Keratinocyte (primary cell): Measurements from ENCODE around the gene JOSD1. TPM values are rescaled to one million over a fixed set of nuclear protein-coding genes. Genes with fewer than 3 reads are reported as not detected.

Experiments used
- DNase-seq: peaks from one replicate; pipeline ENCODE4 v3.0.0-alpha.2; 2011; ENCODE audit warnings: low read depth, missing footprints, low spot score
- FAIRE-seq: peaks from 2 replicates; lab custom pipeline; 2011; peaks lifted over from hg19 to GRCh38; lab: Jason Lieb, UNC
- H2AFZ ChIP-seq: 2 replicates; pipeline ENCODE4 v1.6.0; 2012; ENCODE audit warnings: low read length, control low read depth, inconsistent platforms; ENCODE audit not compliant: control insufficient read depth
- H3K27ac ChIP-seq: 2 replicates; pipeline ENCODE4 v1.5.1; 2011; ENCODE audit warnings: low read length; ENCODE audit not compliant: control insufficient read depth, insufficient read depth
- H3K27me3 ChIP-seq: 3 replicates; pipeline ENCODE4 v1.6.0; 2011; ENCODE audit warnings: low read length; ENCODE audit not compliant: control insufficient read depth, insufficient read depth; ENCODE audit errors: extremely low read depth
- H3K36me3 ChIP-seq, 2 experiments: 2 replicates in 1 of 2; 3 replicates in 1 of 2; pipeline ENCODE4 v1.5.1; 2011; ENCODE audit warnings: low read length in 2 of 2, mild to moderate bottlenecking in 1 of 2; ENCODE audit not compliant: control insufficient read depth in 2 of 2, insufficient read depth in 2 of 2; ENCODE audit errors: extremely low read depth in 1 of 2
- H3K4me1 ChIP-seq: 3 replicates; pipeline ENCODE4 v1.5.1; 2011; ENCODE audit warnings: low read length; ENCODE audit not compliant: control insufficient read depth, insufficient read depth; ENCODE audit errors: extremely low read depth
- H3K4me2 ChIP-seq: 3 replicates; pipeline ENCODE4 v1.6.0; 2011; ENCODE audit warnings: low read depth, low read length; ENCODE audit not compliant: control insufficient read depth, insufficient read depth; ENCODE audit errors: extremely low read depth
- H3K4me3 ChIP-seq, 3 experiments: fragments of 200-600 bp in 1 of 3; sonication (generic) in 1 of 3; 2 replicates in 2 of 3; 3 replicates in 1 of 3; pipeline ENCODE4 v1.5.1; 2011 to 2016; ENCODE audit warnings: low read length in 3 of 3, mild to moderate bottlenecking in 3 of 3, control low read depth in 2 of 3, inconsistent platforms in 1 of 3, low read depth in 1 of 3, mixed read lengths in 1 of 3, mixed run types in 1 of 3, moderate library complexity in 1 of 3; ENCODE audit not compliant: control insufficient read depth in 2 of 3, insufficient read depth in 2 of 3; ENCODE audit errors: extremely low read depth in 1 of 3
- H3K79me2 ChIP-seq: 2 replicates; pipeline ENCODE4 v1.6.0; 2012; ENCODE audit warnings: low read length; ENCODE audit not compliant: control insufficient read depth, insufficient read depth
- H3K9ac ChIP-seq: 3 replicates; pipeline ENCODE4 v1.6.0; 2011; ENCODE audit warnings: low read length; ENCODE audit not compliant: control insufficient read depth, insufficient read depth; ENCODE audit errors: extremely low read depth
- H3K9me1 ChIP-seq: 3 replicates; pipeline ENCODE4 v1.6.0; 2011; ENCODE audit warnings: low read length; ENCODE audit not compliant: control insufficient read depth, insufficient read depth; ENCODE audit errors: extremely low read depth
- H3K9me3 ChIP-seq: 2 replicates; pipeline ENCODE4 v1.5.1; 2012; ENCODE audit warnings: low read depth, low read length; ENCODE audit not compliant: control insufficient read depth
- H4K20me1 ChIP-seq: 3 replicates; pipeline ENCODE4 v1.6.0; 2011; ENCODE audit warnings: low read length; ENCODE audit not compliant: control insufficient read depth, insufficient read depth; ENCODE audit errors: extremely low read depth
- dilution Hi-C: fragments of 300-500 bp; cut with MboI; formaldehyde crosslinking; loops from one replicate; pipeline ENCODE4 v1.7.0; 2020; ENCODE audit warnings: low sequenced_read_pairs; ENCODE audit not compliant: extremely low pct_ligation_motif_present
- polyA plus RNA-seq, 5 experiments: library from polyadenylated mRNA; depleted of rRNA in 3 of 5; stranded (reverse) in 3 of 5; stranded (forward) in 1 of 5; unstranded in 1 of 5; fragments of >200 nt; gene quantifications; 1 replicate in 1 of 5; 2 replicates in 3 of 5; 3 replicates in 1 of 5; pipeline versions ENCODE4 v1.2.1 to v1.2.3, GENCODE V29; 2011 to 2012; ENCODE audit warnings: missing spikeins in 2 of 5, low read depth in 1 of 5, low replicate concordance in 1 of 5
- small RNA-seq, 3 experiments: library from RNA; depleted of rRNA; stranded (forward); fragments of <200 nt; gene quantifications; one replicate each; pipeline ENCODE3, GENCODE V24; 2012; ENCODE audit warnings: low read depth in 3 of 3, low replicate concordance in 1 of 3; ENCODE audit not compliant: insufficient read length in 3 of 3
- TF ChIP-seq, protein P1 (sequence below), 3 experiments: IDR thresholded peaks in 1 of 3; conservative IDR thresholded peaks in 1 of 3; optimal IDR thresholded peaks in 1 of 3; 2 replicates in 2 of 3; 3 replicates in 1 of 3; pipeline versions ENCODE3 to v1.5.1; 2011; ENCODE audit warnings: low read length in 3 of 3, mild to moderate bottlenecking in 3 of 3, moderate library complexity in 2 of 3, control low read depth in 1 of 3, inconsistent platforms in 1 of 3; ENCODE audit not compliant: insufficient read depth in 2 of 3; ENCODE audit errors: extremely low read depth in 1 of 3

Gene JOSD1
- polyA plus RNA-seq, 1 donor (not counting 4 experiments of a cell fraction or from before 2014, with no cell fraction given), result 32.6 TPM

DNA sequence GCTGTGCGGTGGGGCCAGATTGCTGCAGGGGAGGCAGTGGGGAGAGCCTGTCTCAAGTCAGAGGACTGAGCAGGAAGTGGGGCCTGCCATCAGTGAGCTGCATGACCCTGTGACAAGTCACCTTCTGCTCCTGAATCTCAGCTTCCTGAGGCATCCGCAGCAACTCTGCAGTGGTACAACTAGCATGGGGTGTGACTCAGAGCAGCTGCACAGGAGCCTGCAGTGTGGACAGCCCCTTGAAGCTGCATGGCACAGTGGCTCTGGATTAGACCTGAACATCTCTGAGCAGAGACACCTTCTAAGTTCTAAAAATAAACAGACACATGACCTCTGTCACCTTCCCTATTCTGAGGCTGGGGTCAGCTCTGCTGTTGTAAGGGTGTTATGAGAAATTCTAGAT is 62.5 kb downstream of the JOSD1 start:
- H4K20me1 ChIP-seq, result no peaks in the 10 kb centered on the region
- no peak overlapping the region for H2AFZ ChIP-seq
- no peak overlapping the region for H3K4me2 ChIP-seq
- no peak overlapping the region for H3K27ac ChIP-seq
- H3K4me1 ChIP-seq, result no peaks in the 10 kb centered on the region
- dilution Hi-C loops, result no loop called here
- H3K79me2 ChIP-seq, result no peaks in the 10 kb centered on the region
- no peaks in the 10 kb centered on the region for H3K27me3 ChIP-seq
- H3K9me3 ChIP-seq, result no peaks in the 10 kb centered on the region
- H3K9ac ChIP-seq, result no peak overlapping the region
- H3K4me3 ChIP-seq, result no peak overlapping the region
- H3K36me3 ChIP-seq, result no peaks in the 10 kb centered on the region
- TF ChIP-seq, protein P1, sequence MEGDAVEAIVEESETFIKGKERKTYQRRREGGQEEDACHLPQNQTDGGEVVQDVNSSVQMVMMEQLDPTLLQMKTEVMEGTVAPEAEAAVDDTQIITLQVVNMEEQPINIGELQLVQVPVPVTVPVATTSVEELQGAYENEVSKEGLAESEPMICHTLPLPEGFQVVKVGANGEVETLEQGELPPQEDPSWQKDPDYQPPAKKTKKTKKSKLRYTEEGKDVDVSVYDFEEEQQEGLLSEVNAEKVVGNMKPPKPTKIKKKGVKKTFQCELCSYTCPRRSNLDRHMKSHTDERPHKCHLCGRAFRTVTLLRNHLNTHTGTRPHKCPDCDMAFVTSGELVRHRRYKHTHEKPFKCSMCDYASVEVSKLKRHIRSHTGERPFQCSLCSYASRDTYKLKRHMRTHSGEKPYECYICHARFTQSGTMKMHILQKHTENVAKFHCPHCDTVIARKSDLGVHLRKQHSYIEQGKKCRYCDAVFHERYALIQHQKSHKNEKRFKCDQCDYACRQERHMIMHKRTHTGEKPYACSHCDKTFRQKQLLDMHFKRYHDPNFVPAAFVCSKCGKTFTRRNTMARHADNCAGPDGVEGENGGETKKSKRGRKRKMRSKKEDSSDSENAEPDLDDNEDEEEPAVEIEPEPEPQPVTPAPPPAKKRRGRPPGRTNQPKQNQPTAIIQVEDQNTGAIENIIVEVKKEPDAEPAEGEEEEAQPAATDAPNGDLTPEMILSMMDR (optimal IDR thresholded peaks at IDR 0.05 in 1 of 3, IDR thresholded peaks at IDR 0.05 in 1 of 3, conservative IDR thresholded peaks at IDR 0.05 in 1 of 3; ENCODE audit: extremely low read depth in 1 of 3, insufficient read depth in 2 of 3, low read length in 3 of 3), result no peak
- no peak for DNase-seq
- no peak for FAIRE-seq
- H3K9me1 ChIP-seq, result no peaks in the 10 kb centered on the region

Small RNAs within 50 kb of the gene (small RNA-seq; reads per million reads assigned to genes)
- gene AL021707.8, result 0 reads per million in 3 experiments

Other genes with a start within 250 kb of the JOSD1 start
- gene KCNJ4, start 245.7 kb downstream of the JOSD1 start, polyA plus RNA-seq, result not detected in 3 replicates
- 8.3 to 11.9 TPM (median 10.1 TPM) in 3 replicates for gene KDELR3, start 232.8 kb downstream of the JOSD1 start, polyA plus RNA-seq
- gene DDX17, start 194.6 kb downstream of the JOSD1 start, polyA plus RNA-seq, result 237 to 276 TPM (median 270 TPM) in 3 replicates
- 0.26 to 0.30 TPM in 2 of 3 replicates, not detected in the other for gene DMC1, start 130.8 kb downstream of the JOSD1 start, polyA plus RNA-seq
- gene FAM227A, start 44.6 kb downstream of the JOSD1 start, polyA plus RNA-seq, result 0.54 to 1.1 TPM (median 0.94 TPM) in 3 replicates
- 39.5 to 45.0 TPM (median 40.3 TPM) in 3 replicates for gene CBY1, start 44.3 kb downstream of the JOSD1 start, polyA plus RNA-seq
- 45.3 to 85.6 TPM (median 81.8 TPM) in 3 replicates for gene TOMM22, start 19.0 kb downstream of the JOSD1 start, polyA plus RNA-seq
- 9.7 to 19.8 TPM (median 16.3 TPM) in 3 replicates for gene GTPBP1, start 5.0 kb upstream of the JOSD1 start, polyA plus RNA-seq
- 15.9 to 23.2 TPM (median 21.9 TPM) in 3 replicates for gene SUN2, start 55.1 kb upstream of the JOSD1 start, polyA plus RNA-seq
- gene DNAL4, start 93.2 kb upstream of the JOSD1 start, polyA plus RNA-seq, result 11.4 to 17.4 TPM (median 14.9 TPM) in 3 replicates
- 0.03 to 0.14 TPM (median 0.09 TPM) in 3 replicates for gene NPTXR, start 143.1 kb upstream of the JOSD1 start, polyA plus RNA-seq
- 4.1 to 9.5 TPM (median 4.4 TPM) in 3 replicates for gene CBX6, start 171.3 kb upstream of the JOSD1 start, polyA plus RNA-seq